Neural cell (in vitro differentiated cells): Measurements from ENCODE around the gene ACY1.

Experiments used
- CTCF ChIP-seq: fragments of 450-650 bp; IDR thresholded peaks from 2 replicates; pipeline ENCODE4 v1.5.1; 2014; ENCODE audit warnings: antibody characterized with exemption, mild to moderate bottlenecking, moderate library complexity; ENCODE audit not compliant: poor library complexity, severe bottlenecking
- EP300 ChIP-seq: fragments of 450-650 bp; conservative IDR thresholded peaks from 2 replicates; pipeline ENCODE4 v1.6.1; 2014; ENCODE audit warnings: antibody characterized with exemption, mild to moderate bottlenecking, moderate library complexity; ENCODE audit not compliant: poor library complexity, severe bottlenecking
- EZH2 ChIP-seq: fragments of 200-600, 300-800 bp; shearing (Covaris generic), sonication (generic); IDR thresholded peaks from 2 replicates; pipeline ENCODE4 v1.6.1; 2014; ENCODE audit warnings: antibody characterized with exemption, low read length, borderline replicate concordance, mild to moderate bottlenecking; ENCODE audit not compliant: insufficient read depth, poor library complexity, severe bottlenecking
- MXI1 ChIP-seq: fragments of 450-650 bp; conservative IDR thresholded peaks from 2 replicates; pipeline ENCODE4 v1.6.1; 2014; ENCODE audit warnings: antibody characterized with exemption, mild to moderate bottlenecking; ENCODE audit not compliant: poor library complexity, severe bottlenecking
- POLR2AphosphoS5 ChIP-seq: IDR thresholded peaks from 2 replicates; pipeline ENCODE4 v1.6.1; 2012
- RAD21 ChIP-seq: fragments of 450-650 bp; conservative IDR thresholded peaks from 2 replicates; pipeline ENCODE4 v1.6.1; 2014; ENCODE audit warnings: antibody characterized with exemption, mild to moderate bottlenecking, moderate library complexity
- SMC3 ChIP-seq: fragments of 450-650 bp; conservative IDR thresholded peaks from 2 replicates; pipeline ENCODE4 v1.6.1; 2014; ENCODE audit warnings: antibody characterized with exemption, mild to moderate bottlenecking, moderate library complexity; ENCODE audit not compliant: poor library complexity
- TAF1 ChIP-seq: IDR thresholded peaks from 2 replicates; pipeline ENCODE4 v1.6.1; 2012; ENCODE audit warnings: low read depth
- TF ChIP-seq, protein P1 (sequence below): IDR thresholded peaks from 2 replicates; pipeline ENCODE4 v1.6.1; 2012; ENCODE audit warnings: borderline replicate concordance

DNA sequence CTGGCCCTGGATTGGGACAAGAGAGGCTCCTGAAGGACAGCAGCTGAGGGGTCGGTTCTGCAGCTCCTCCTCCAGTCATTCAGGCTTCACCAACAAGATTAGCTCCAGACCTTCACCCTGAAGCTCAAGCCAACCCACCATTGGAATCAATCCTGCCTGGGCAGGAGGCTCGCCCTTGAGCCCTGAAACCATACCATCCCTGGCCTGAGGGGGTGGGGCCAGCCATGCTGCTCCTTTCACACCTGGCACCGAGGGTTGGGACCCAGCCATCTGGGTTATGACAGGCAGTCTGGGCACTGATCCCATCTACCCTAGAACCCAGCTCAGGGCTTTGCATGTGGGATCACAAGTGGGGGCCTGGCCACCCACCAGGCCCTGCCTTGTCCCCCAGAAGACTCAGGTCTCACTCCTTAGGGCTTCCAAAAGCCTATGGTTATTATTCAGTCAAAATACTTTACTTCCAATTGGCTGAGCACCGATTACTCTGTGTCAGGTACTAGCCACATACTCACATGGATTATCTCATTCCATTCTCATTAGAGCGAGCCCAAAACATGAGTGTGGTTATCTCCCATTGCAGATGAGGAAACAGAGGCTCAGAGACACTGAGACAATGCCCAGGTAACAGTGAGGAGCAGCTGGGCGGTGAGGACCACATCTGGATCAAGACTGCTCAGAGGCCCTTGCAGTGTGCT, 12.6 kb upstream of the ACY1 start:
- no peak for TF ChIP-seq CTCF
- TF ChIP-seq, protein P1, sequence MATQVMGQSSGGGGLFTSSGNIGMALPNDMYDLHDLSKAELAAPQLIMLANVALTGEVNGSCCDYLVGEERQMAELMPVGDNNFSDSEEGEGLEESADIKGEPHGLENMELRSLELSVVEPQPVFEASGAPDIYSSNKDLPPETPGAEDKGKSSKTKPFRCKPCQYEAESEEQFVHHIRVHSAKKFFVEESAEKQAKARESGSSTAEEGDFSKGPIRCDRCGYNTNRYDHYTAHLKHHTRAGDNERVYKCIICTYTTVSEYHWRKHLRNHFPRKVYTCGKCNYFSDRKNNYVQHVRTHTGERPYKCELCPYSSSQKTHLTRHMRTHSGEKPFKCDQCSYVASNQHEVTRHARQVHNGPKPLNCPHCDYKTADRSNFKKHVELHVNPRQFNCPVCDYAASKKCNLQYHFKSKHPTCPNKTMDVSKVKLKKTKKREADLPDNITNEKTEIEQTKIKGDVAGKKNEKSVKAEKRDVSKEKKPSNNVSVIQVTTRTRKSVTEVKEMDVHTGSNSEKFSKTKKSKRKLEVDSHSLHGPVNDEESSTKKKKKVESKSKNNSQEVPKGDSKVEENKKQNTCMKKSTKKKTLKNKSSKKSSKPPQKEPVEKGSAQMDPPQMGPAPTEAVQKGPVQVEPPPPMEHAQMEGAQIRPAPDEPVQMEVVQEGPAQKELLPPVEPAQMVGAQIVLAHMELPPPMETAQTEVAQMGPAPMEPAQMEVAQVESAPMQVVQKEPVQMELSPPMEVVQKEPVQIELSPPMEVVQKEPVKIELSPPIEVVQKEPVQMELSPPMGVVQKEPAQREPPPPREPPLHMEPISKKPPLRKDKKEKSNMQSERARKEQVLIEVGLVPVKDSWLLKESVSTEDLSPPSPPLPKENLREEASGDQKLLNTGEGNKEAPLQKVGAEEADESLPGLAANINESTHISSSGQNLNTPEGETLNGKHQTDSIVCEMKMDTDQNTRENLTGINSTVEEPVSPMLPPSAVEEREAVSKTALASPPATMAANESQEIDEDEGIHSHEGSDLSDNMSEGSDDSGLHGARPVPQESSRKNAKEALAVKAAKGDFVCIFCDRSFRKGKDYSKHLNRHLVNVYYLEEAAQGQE: no peak
- TF ChIP-seq EZH2: no peak
- TF ChIP-seq RAD21: no peak
- no peak for TF ChIP-seq POLR2AphosphoS5
- no peak for TF ChIP-seq EP300
- TF ChIP-seq MXI1: no peak
- TF ChIP-seq TAF1: no peak
- no peak for TF ChIP-seq SMC3
